Middle frontal gyrus (tissue), 1 donor: ENCODE measurements around the gene RNF43.
"Not testable (repeated sequence)": the region's sequence is repeated elsewhere in the genome, so short reads cannot be mapped to it uniquely, and the experiment has no call there.

Source experiments
- DNase-seq: peaks from one replicate; pipeline ENCODE4 v3.0.0-alpha.2; 2015; ENCODE audit warnings: low spot score; ENCODE audit errors: extremely low spot score

The RNF43 gene

DNA sequence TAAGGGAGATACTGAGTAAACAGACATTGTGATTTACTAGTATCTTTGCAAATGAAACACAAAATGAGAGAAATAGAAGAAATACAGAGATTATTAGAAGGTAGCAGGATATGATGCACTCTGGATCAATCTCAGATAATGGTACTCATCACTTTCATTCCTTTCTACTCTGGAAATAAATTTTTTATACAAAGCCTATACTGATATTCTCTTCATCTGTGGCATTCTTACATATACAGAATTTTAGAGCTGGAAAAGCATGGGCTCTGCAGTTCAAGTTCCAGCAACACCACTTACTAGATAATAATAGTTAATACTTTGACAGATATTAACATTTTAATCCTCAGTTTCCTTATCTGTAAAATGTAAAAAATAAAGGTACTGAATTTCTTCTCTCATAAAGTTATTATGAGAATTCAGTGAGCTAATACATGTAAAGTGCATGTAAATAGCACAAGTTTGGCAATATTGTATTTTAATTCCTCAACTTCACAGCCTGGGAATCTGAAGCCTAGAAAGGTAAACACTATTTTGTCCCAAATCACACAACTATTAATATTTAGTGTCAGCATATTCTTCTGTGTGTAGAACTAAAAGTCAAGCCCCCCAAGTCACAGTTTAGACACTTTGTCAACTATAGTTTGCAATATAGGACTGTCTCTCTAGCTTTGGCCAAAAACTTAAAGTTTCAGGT is 6.5 kb downstream of the RNF43 start:
- DNase-seq, result no peak

- DNase-seq, result no peak
Observed at GRCh38 chr17:58409432-58409831, 7.9 kb downstream of the RNF43 start.

DNA sequence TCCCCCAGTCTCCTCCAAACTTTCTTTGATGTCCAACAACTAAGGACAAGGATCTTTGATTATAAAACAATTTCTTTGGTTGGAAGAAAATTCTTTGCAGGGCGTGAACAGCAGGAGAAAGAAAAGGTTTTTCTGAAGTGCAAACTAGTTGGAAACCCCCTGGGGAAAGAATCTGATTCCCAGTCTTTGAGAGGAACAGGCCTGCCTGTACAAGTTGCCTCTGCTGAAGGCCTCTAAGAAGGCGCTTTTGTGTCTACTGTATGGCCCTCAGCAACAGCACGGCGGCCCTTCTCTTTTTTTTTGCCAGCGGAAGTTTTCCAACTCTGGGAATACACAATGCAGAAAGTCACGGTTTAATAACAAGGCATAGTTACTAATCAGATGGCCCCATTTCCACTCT is 14.0 kb downstream of the RNF43 start:
- DNase-seq, result no peak

- DNase-seq, result no peak
Observed at GRCh38 chr17:58402679-58403078, 14.7 kb downstream of the RNF43 start.

- no peak for DNase-seq
Observed at GRCh38 chr17:58402047-58402446, 15.3 kb downstream of the RNF43 start.

GRCh38 chr17:58401287-58401686 is 16.0 kb downstream of the RNF43 start:
- DNase-seq, result no peak

GRCh38 chr17:58400826-58401225 is 16.5 kb downstream of the RNF43 start:
- DNase-seq, result no peak

GRCh38 chr17:58399974-58400373 is 17.4 kb downstream of the RNF43 start:
- no peak for DNase-seq

DNA sequence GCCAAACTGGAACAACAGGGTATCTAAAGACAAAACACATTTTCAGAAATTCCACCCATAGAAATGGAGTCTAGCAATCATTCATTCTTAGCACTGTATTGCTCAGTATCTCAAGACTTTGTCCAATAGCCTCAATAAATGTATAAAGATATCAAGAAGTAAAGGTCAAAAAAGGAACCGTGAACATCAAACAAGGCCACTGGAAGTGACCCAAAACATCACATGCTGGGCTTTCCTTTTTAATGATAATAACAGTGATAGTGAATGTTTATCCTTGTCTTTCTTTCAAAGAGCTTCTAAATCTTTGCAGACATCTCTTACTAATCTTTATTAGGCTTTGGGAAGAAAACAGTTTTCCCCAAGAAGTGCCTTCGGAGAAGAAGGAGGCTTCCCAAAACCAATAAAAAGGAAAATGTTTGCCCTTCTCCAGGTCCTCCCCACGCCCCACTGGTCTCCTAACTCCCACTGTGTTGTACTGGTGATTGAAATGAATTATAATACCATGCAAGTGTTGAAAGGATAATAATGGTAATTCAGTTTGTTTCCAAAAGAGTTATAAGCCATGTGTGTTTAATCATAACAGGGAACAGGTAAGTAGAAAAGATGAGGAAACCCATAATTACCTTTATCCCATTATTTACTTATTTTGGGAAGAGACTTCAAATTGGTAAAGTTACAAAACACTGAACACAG is 18.6 kb downstream of the RNF43 start:
- DNase-seq, result no peak

DNA sequence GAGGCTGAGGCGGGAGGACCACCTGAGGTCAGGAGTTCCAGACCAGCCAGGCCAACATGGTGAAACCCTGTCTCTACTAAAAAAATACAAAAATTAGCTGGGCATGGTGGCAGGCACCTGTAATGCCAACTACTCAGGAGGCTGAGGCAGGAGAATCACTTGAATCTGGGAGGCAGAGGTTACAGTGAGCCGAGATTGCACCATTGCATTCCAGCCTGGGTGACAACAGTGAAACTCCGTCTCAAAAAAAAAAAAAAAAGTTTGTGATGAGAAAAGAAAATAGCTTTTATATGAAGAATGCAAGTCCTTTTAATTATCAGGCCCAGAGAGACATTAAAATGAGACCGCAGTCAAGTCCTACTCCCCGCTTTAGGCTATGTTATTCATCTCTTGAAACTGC is 19.9 kb downstream of the RNF43 start:
- DNase-seq, result not testable (repeated sequence)

GRCh38 chr17:58396173-58396572 is 21.2 kb downstream of the RNF43 start:
- DNase-seq, result no peak

GRCh38 chr17:58394534-58395223 is 22.7 kb downstream of the RNF43 start:
- no peak for DNase-seq

DNA sequence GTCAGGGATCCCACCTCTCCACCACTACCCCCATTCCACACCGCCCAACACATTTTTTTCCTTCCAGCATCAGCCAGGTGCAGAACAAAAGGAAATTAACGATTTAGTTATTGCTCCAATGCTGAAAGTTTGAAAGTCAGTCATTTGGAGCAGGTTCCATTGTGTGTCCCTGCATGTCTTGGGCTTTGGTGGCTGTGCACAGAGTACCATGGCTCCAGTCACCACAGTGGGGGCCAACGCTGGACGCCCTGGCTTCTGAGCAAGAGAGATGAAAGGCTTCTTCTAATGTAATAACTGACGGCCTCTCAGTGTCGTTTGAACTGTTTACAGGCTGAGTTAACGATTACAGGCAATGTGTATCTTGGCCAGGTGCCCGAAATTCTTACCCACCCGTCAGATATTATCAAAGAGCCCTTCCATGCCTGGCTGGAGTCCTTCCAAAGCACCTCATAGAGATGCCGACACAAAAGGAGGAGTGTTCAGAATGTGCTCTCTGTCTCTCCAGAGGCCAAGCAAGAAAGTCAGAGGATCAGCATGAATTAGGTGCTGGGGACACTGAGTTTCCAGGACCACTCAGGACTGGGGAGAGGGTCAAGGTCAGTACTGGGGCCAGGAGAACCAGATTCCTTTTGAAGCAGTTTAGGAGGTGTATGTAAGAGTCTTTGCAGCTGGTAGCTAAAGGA is 25.9 kb downstream of the RNF43 start:
- no peak for DNase-seq

- DNase-seq, result no peak
Observed at GRCh38 chr17:58390884-58391283, 26.4 kb downstream of the RNF43 start.

DNA sequence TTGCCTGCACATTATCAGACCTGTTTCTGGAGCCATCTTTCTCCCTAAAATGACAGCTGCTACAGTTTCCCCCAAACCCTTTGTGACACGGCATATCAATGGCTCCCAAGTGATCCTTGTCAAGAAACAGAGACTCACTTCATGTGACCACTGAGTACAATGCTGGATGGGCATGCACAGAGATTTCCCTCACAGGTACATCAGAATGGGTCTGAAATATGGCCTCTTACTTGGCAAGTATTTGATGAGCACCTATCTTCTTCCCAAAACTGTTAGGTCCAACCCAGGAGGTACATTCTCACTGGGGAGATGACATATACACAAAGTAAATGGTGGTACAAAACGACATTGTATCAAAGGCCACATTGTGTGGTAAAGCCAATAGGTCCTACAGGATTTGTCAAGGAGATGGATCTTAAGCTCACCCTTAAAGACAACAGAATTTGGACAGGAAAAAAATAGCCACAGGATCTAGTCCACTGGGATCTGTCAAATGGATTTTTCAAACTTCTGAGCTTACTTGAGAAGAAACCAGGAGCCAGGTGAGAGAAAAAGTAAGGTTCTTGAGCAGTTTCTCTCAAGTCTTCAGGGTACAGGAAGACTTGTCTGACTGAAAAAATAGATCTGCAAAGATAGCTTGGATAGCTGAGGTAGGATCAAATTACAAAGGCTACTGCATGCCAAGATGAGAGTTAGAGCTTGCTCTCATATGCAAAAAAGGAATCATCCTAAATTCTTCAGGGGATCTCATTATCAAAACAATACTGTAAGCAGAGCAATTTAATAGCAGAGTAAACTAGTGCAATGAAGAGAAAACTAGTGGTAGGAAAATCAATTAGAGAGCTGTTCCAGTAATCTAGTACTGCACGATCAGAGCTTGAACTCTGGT is 28.8 kb downstream of the RNF43 start:
- no peak for DNase-seq

- no peak for DNase-seq
Observed at GRCh38 chr17:58387834-58388233, 29.5 kb downstream of the RNF43 start.

DNA sequence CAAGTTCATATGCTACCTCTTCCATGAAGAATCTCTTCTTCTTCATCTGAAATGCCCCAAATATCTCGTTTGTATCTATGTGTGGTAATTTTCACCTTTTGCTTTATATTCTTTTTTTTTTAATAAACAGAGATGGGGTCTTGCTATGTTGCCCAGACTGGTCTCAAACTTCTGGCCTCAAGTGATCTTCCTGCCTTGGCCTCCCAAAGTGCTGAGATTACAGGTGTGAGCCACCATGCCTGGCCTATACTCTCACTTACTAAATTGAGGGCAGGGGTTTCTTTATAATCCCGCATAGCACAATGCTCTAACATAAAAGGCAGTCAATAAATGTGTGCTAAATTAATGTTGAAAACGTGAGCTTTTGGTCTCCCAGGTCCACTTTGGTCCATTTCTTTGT is 30.6 kb downstream of the RNF43 start:
- DNase-seq, result no peak

GRCh38 chr17:58385359-58385899 is 31.9 kb downstream of the RNF43 start:
- DNase-seq, result no peak

DNA sequence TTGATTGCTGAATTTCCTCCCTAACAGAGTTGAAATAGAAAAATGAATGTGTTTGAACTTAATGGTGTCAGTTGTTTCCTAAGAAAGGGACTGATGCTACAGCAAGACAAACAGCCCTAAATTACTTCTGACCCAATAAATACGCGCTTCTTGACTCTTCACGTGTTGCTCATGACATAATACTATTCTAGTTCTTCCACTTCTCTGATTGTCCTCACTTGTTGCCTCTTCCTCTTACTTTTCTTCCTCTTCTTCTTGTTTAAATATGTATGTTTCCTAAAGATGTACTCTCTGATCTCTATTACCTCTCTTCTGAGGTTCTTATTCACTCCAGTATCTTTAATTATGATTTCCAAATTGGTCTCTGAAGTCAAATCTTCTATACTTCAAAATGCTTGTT is 32.4 kb downstream of the RNF43 start:
- DNase-seq, result no peak

DNA sequence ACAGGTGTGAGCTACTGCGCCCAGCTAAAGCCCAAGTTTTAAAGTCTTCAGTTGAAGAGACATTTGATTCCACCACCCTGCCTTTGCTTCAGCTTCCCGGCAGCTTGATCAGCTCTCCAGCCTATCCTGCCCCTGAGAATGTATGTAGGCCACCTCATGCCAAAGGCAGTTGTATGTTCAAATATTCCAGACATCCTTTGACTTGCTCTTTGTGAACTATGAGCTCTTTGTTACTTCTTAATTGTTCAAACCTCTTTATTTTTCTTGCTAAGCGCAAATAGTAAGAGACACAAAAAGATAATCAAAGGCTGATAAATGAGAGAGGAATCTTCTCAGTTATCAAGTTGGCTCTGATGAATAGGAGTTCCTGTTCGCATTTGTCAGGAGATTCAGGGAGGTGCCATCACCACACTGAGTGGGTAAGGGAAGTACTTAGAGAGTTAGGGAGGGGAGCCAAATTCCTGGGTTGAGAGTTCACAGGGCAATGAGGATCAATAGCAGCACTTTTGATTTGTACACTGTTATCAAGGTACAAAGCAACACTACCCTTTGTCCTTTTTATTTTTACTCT is 33.4 kb downstream of the RNF43 start:
- DNase-seq, result no peak
